Duodenal mucosa (tissue), 2 donors: ENCODE results near the gene PRMT5.
"Not testable (repeated sequence)": the region's sequence is repeated elsewhere in the genome, so short reads cannot be mapped to it uniquely, and the experiment has no call there.

ENCODE experiments used
- H3K27ac ChIP-seq: one replicate; pipeline ENCODE4 v1.7.0; 2013; ENCODE audit warnings: low read depth, low read length
- H3K27me3 ChIP-seq, 2 donors: one replicate each; pipeline ENCODE4 v1.7.0; 2013; ENCODE audit warnings: low read length in 2 of 2, control low read depth in 1 of 2; ENCODE audit not compliant: insufficient read depth in 2 of 2, control insufficient read depth in 1 of 2
- H3K36me3 ChIP-seq, 2 donors: one replicate each; pipeline ENCODE4 v1.7.0; 2013; ENCODE audit warnings: low read length in 2 of 2, control low read depth in 1 of 2; ENCODE audit not compliant: insufficient read depth in 2 of 2, control insufficient read depth in 1 of 2
- H3K4me1 ChIP-seq, 2 donors: one replicate each; pipeline ENCODE4 v1.7.0; 2013; ENCODE audit warnings: low read length in 2 of 2, control low read depth in 1 of 2; ENCODE audit not compliant: insufficient read depth in 2 of 2, control insufficient read depth in 1 of 2
- H3K4me3 ChIP-seq, 2 donors: one replicate each; pipeline ENCODE4 v1.7.0; 2013; ENCODE audit warnings: low read length in 2 of 2, low read depth in 1 of 2
- H3K9ac ChIP-seq, 2 donors: one replicate each; pipeline ENCODE4 v1.7.0; 2013; ENCODE audit warnings: low read length in 2 of 2, low read depth in 1 of 2
- H3K9me3 ChIP-seq, 2 donors: one replicate each; pipeline ENCODE4 v1.7.0; 2013; ENCODE audit warnings: low read length in 2 of 2, control low read depth in 1 of 2; ENCODE audit not compliant: control insufficient read depth in 1 of 2

Gene PRMT5

DNA sequence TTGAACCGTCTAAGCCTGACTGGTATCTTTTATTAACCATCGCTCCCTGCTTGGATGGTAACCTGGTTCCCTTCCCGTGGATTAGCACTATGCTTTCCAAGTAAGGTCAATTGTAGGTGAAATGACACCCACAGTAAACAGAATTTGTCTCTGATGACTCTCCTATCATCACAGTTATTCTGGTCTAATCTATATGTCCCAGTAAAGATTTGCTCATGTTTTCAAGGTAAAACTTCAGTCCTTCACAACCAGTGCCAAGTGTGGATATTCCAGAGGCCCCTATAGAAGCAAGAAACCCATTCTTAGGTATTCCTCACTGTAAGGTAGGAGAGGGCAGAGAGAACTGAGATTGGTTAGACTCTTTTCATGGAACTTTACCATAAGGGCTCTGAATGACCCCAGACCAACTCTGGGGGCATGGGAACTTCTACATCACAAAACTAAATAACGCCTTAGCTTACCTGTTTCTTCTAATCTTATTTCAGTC lies 37.6 kb upstream of the PRMT5 start:
- Histone ChIP-seq H3K4me1 (no peaks in the 10 kb centered on the region), H3K27me3 (no peaks in the 10 kb centered on the region), H3K4me3 (no peak overlapping the region), H3K36me3 (no peaks in the 10 kb centered on the region), H3K9ac (no peak overlapping the region), H3K27ac (no peak overlapping the region), H3K9me3 (no peaks in the 10 kb centered on the region)

DNA sequence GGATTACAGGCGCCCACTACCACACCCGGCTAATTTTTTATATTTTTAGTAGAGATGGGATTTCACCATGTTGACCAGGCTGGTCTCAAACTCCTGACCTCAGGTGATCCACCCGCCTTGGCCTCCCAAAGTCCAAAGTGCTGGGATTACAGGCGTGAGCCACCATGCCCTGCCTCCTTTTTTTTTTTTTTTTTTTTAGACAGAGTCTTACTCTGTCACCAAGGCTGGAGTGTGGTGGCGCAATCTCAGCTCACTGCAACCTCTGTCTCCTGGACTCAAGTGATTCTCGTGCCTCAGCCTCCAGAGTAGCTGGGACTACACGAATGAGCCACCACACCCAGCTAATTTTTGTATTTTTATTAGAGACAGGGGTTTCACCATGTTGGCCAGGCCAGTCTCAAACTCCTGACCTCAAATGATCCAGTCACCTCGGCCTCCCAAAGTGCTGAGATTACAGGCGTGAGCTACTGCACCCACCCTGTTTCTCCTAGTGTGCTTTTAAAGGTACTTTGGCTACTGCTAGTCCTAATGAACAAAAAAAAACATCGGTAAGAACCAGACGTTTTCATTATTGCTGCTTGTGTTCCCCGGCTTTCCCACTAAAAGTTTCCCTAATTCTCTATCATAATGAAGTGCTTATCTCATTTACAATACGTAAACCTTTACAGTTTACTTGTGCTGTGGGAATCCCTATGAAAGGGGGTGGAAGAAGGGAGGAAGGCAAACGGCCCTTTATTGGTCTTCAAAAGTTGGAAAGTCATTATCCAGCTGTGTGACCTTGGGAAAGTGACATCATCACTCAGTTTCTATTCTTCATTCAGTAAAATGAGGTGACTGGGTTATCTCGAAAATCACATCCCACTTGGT lies 37.0 kb upstream of the PRMT5 start:
- H3K36me3 ChIP-seq, H3K27me3 ChIP-seq, H3K9ac ChIP-seq, H3K4me3 ChIP-seq, H3K27ac ChIP-seq, H3K4me1 ChIP-seq, H3K9me3 ChIP-seq: not testable (repeated sequence)

DNA sequence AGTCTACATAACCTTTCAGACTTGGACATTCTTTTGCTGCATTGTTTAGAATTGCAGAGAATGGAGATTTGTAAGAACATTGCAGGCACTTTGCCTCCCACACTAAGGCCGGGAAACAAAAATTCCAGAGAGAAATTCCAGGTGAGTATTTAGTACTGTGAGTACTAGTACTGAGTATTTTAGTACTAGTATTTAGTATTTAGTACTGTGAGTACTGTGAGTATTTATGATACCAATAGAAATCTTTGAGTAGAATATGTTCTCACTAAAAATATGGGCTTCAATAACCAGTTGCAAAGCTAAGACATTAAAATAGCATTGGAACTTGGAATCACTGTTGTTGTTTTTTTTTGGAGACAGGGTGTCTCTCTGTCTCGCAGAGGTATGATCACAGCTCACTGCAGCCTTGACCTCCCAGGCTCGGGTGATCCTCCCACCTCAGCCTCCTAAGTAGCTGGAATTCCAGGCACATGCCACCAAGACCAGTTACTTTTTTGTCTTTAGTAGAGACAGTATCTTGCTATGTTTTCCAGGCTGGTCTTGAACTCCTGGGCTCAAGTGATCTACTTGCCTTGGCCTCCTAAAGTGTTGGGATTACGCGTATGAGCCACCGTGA lies 33.0 kb upstream of the PRMT5 start:
- H3K36me3 ChIP-seq, result no peaks in the 10 kb centered on the region
- H3K4me3 ChIP-seq, result no peak overlapping the region
- H3K9me3 ChIP-seq, result no peaks in the 10 kb centered on the region
- no peak overlapping the region for H3K27ac ChIP-seq
- no peaks in the 10 kb centered on the region for H3K27me3 ChIP-seq
- no peaks in the 10 kb centered on the region for H3K4me1 ChIP-seq
- H3K9ac ChIP-seq, result no peak overlapping the region

DNA sequence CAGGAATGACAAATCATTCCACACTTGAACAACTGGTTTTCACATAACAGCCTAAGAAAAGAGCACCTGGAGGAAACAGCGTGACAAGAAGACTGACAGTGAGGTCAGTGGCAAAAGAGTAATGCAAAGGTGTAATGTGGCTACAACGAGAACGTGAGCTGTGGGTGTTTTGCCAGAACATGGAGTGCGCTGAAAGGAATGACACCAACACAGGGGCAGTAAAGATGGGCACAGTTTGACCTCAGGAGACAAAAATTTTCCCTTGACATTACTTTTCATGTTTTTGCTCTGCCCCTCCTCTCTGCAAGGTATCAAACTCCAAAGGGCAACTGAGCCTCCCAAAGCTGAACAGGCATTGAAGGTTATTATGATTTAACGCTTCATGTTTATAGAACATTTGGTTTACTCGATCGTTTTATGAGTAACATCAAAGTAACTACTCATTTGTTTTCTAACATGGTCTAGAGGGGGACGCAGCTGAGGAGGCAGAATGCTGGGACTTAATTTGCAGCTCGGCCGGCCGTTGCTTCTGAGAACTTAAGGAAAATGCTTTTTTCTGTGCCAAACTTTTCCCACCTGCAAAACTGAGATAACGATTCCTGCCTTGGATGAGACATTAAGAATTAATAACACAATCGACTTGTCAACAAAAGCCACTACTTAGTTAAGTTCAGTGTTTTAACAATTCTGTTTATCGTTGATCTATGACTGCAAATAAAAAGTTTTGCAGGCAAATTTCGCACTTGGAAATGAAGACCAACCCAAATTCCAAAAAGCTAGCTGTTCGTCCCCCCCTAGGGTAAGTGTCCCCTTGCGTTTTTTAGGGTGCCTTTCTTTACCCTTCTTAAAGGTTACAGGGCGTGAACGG lies 26.8 kb upstream of the PRMT5 start:
- Histone ChIP-seq H3K36me3 (peaks cover 0 to 18% of the 10 kb centered on the region in 2 donors), H3K27ac (peak overlapping the region; percentile 92), H3K4me3 (peak overlapping the region; percentile 81 to 91), H3K4me1 (peaks cover 9 to 10% of the 10 kb centered on the region in 2 donors), H3K27me3 (no peaks in the 10 kb centered on the region), H3K9ac (peak overlapping the region; percentile 90 to 94), H3K9me3 (no peaks in the 10 kb centered on the region)

DNA sequence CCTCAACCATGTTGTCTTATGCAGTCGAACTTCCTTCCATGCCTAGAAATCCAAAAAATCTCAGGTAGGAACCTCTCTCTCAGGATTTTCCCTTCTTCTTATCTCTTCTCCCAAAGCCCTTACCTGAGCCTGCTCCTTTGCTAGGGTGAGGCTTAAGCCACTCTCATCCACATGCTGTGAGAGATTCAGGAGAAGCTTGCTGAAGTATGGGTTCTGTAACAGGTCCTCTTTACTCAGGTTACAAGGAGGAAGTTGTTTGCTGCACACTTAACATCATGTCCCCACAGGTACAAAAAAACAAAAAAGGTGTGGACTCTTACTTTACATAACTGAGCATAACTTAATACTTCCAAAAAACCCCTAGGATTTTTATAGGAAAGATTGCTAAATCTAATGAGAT lies 23.2 kb upstream of the PRMT5 start:
- Histone ChIP-seq H3K9ac (no peak overlapping the region), H3K4me1 (peaks cover 9 to 10% of the 10 kb centered on the region in 2 donors), H3K36me3 (peaks cover 5 to 38% of the 10 kb centered on the region in 2 donors), H3K4me3 (no peak overlapping the region), H3K27me3 (no peaks in the 10 kb centered on the region), H3K9me3 (no peaks in the 10 kb centered on the region), H3K27ac (no peak overlapping the region)

DNA sequence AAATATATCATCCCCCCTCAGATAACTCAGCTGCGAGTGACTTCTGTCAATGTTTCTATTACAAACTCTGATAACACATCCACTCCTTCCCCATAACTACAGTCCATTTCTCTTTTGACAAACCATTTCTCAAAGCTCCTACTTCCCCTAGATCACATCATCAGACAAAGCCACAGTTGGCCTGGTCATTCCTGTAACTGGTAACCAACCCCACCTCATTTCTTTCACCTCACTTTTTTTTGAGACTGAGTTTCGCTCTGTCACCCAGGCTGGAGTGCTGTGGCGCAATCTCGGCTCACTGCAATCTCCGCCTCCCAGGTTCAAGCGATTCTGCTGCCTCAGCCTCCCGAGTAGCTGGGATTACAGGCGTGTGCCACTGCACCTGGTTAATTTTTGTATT lies 22.6 kb upstream of the PRMT5 start:
- not testable (repeated sequence) for H3K9ac ChIP-seq, H3K27me3 ChIP-seq, H3K27ac ChIP-seq, H3K9me3 ChIP-seq, H3K4me3 ChIP-seq
- H3K36me3 ChIP-seq, result peaks cover 10 to 44% of the 10 kb centered on the region in 2 donors
- peaks cover 9 to 10% of the 10 kb centered on the region in 2 donors for H3K4me1 ChIP-seq

DNA sequence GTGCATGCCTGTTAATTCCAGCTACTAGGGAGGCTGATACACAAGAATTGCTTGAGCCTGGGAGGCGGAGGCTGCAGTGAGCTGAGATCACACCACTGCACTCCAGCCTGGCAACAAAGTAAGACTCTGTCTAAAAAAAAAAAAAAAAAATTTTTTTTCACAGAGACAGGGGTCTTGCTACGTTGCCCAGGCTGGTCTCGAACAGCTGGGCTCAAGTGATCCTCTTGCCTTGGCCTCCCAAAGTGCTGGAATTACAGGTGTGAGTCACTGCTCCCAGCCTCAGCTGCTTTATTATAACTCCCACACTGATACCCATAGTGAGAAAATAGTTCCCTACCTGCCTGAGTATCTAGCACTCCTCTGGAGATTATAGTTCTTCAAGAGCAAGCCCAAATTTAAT lies 16.5 kb upstream of the PRMT5 start:
- Histone ChIP-seq H3K27ac (no peak overlapping the region), H3K4me1 (no peaks in the 10 kb centered on the region), H3K27me3 (no peaks in the 10 kb centered on the region), H3K9me3 (no peaks in the 10 kb centered on the region), H3K36me3 (peaks cover 13 to 51% of the 10 kb centered on the region in 2 donors), H3K9ac (no peak overlapping the region), H3K4me3 (no peak overlapping the region)

DNA sequence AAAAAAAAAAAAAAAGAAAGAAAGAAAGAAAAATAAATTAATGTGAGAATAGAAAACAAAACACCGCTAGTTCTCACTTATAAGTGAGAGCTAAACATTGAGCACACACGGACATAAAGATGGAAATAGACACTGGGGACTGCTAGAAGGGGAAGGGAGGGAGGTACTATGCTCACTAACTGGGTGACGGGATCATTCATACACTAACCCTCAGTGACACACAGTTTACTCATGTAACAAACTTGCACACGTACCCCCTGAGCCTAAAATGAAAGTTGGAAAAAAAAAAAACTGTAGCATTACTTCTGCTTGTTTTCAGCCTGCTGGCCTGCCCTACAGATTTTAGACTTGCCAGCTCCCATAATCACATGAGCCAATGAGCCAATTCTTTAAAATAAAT lies 10.5 kb upstream of the PRMT5 start:
- Histone ChIP-seq H3K27me3 (no peaks in the 10 kb centered on the region), H3K27ac (no peak overlapping the region), H3K9ac (no peak overlapping the region), H3K36me3 (peaks cover 0 to 23% of the 10 kb centered on the region in 2 donors), H3K9me3 (no peaks in the 10 kb centered on the region), H3K4me1 (no peaks in the 10 kb centered on the region), H3K4me3 (no peak overlapping the region)

DNA sequence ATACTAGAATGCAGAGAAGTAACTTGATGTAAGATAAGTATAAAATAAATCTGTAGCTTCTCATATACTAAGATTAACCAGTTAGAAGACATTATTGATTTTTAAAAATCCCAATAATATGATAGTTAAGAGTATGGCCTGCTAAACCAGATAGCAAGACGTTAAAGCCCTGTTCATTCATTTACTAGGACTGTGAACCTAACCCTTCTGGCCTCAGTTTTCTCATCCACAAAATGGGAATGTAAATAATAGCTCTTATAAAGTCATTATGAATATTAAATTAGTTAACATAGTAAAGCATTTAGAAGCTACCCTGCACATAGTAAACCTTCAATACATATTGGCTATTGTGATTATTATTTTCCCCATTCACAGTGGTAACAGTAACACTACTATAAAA lies 6.0 kb upstream of the PRMT5 start:
- H3K27ac ChIP-seq, result no peak overlapping the region
- peaks cover 0 to 1% of the 10 kb centered on the region in 2 donors for H3K4me1 ChIP-seq
- H3K36me3 ChIP-seq, result peaks cover 0 to 4% of the 10 kb centered on the region in 2 donors
- no peak overlapping the region for H3K9ac ChIP-seq
- H3K9me3 ChIP-seq, result no peaks in the 10 kb centered on the region
- H3K27me3 ChIP-seq, result no peaks in the 10 kb centered on the region
- H3K4me3 ChIP-seq, result no peak overlapping the region

DNA sequence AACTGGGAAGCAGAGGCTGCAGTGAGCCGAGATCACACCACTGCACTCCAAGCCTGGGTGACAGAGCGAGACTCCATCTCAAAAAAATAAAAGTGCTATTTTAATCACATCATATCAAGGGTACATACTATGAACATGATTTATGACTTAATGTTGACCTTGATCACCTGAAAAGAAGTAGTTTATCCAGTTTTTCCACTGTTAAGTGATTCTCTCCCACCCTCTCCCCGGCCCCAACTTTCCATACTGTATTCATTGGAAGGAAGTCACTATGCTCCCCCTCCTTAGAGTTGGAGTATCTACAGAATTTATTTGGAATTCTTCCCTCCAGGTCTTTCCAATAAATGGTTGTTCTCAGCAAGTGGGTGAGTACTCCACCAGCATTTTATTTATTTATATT lies 3.0 kb upstream of the PRMT5 start:
- no peaks in the 10 kb centered on the region for H3K9me3 ChIP-seq
- no peak overlapping the region for H3K4me3 ChIP-seq
- no peaks in the 10 kb centered on the region for H3K27me3 ChIP-seq
- no peak overlapping the region for H3K27ac ChIP-seq
- H3K4me1 ChIP-seq, result peaks cover 12 to 15% of the 10 kb centered on the region in 2 donors
- no peaks in the 10 kb centered on the region for H3K36me3 ChIP-seq
- no peak overlapping the region for H3K9ac ChIP-seq
